ENCODE measurements around the gene EGR1. TPM values are rescaled to one million over a fixed set of nuclear protein-coding genes. Genes with fewer than 3 reads are reported as not detected.

The EGR1 gene
- total and polyA plus RNA-seq, 8 donors = 23.6 to 1,036 (median 228) TPM

GRCh38 chr5:138463419-138464007 is 1.8 kb upstream of the EGR1 start:
- peaks cover 24 to 49% of the 10 kb centered on the region in 2 donors for H3K4me1 ChIP-seq
- peak overlapping the region; percentile 84 for H3K4me3 ChIP-seq
- no peaks in the 10 kb centered on the region for H3K9me3 ChIP-seq
- ATAC-seq = peak; percentile 7
- peak in 1 of 4 donors; percentile 51 for DNase-seq
- H3K36me3 ChIP-seq = peaks cover 0 to 18% of the 10 kb centered on the region in 2 donors
- no peak for TF ChIP-seq CTCF (IDR thresholded peaks at IDR 0.05)
- intact Hi-C loops (cut with DNase I) = no loop called here
- peak overlapping the region; percentile 95 to 99 for H3K27ac ChIP-seq
- peaks cover 0 to 8% of the 10 kb centered on the region in 2 donors for H3K27me3 ChIP-seq

GRCh38 chr5:138464008-138464387 is 1.3 kb upstream of the EGR1 start:
- DNase-seq (peak; percentile 96 to 99 (median 99)), ATAC-seq (peak; percentile 80)
- peak overlapping the region; percentile 95 to 99 for H3K27ac ChIP-seq
- no peaks in the 10 kb centered on the region for H3K9me3 ChIP-seq
- peak overlapping the region; percentile 84 for H3K4me3 ChIP-seq
- TF ChIP-seq CTCF (IDR thresholded peaks at IDR 0.05) = peak; percentile 88 to 97
- intact Hi-C loops (cut with DNase I) = no loop called here
- H3K36me3 ChIP-seq = peaks cover 0 to 18% of the 10 kb centered on the region in 2 donors
- peaks cover 0 to 8% of the 10 kb centered on the region in 2 donors for H3K27me3 ChIP-seq
- peaks cover 24 to 48% of the 10 kb centered on the region in 2 donors for H3K4me1 ChIP-seq

- Histone ChIP-seq H3K9me3 (no peaks in the 10 kb centered on the region), H3K4me3 (peak overlapping the region; percentile 84), H3K4me1 (peaks cover 24 to 42% of the 10 kb centered on the region in 2 donors), H3K36me3 (peaks cover 0 to 18% of the 10 kb centered on the region in 2 donors), H3K27ac (peak overlapping the region; percentile 95 to 99), H3K27me3 (peaks cover 0 to 8% of the 10 kb centered on the region in 2 donors)
- ATAC-seq (peak; percentile 86), DNase-seq (peak; percentile 96 to 99 (median 98))
- intact Hi-C loops (cut with DNase I) = no loop called here
- TF ChIP-seq CTCF (IDR thresholded peaks at IDR 0.05) = no peak
Measured at GRCh38 chr5:138464388-138465260, 655 bp upstream of the EGR1 start.

- no peaks in the 10 kb centered on the region for H3K9me3 ChIP-seq
- intact Hi-C loops (cut with DNase I) = no loop called here
- ATAC-seq = no peak
- no peak for TF ChIP-seq CTCF (IDR thresholded peaks at IDR 0.05)
- peak overlapping the region; percentile 84 for H3K4me3 ChIP-seq
- H3K27ac ChIP-seq = no peak overlapping the region
- DNase-seq = peak in 2 of 4 donors; percentile 27 to 60
- peaks cover 24 to 42% of the 10 kb centered on the region in 2 donors for H3K4me1 ChIP-seq
- peaks cover 0 to 18% of the 10 kb centered on the region in 2 donors for H3K36me3 ChIP-seq
- peaks cover 0 to 8% of the 10 kb centered on the region in 2 donors for H3K27me3 ChIP-seq
Measured at GRCh38 chr5:138466125-138466899, 1.0 kb downstream of the EGR1 start.
